GM18909 (cell line): Measurements from ENCODE around the gene RIBC2.
"Not testable (repeated sequence)": the region's sequence is repeated elsewhere in the genome, so short reads cannot be mapped to it uniquely, and the experiment has no call there.

Source experiments
- ATAC-seq: cut with Tn5 transposase; IDR thresholded peaks from one replicate; pipeline ENCODE4 v1.9.1; 2021; ENCODE audit warnings: mild to moderate bottlenecking; ENCODE audit not compliant: unreplicated experiment, poor library complexity

Gene RIBC2

GRCh38 chr22:45447596-45447995, 34.1 kb downstream of the RIBC2 start:
- ATAC-seq = not testable (repeated sequence)

DNA sequence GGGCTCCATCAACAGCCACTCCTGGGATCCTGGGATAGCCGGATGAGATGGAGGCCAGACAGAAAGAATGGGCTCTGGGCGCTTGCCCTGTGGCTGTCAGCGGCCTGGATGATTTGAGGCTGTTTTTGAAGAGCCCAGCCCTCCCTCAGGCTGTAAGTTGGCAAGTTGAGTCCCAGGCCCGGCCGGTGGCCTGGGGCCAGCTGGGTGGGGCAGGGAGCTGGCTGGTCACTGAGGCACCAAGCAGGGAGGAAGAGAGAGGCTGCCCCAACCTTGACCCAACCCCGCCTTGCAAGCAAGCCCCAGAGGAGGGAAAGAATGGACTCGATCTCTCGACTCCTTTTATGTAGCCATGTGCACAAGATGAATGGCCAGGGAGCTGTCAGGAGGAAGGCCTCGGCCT, 34.9 kb downstream of the RIBC2 start:
- no peak for ATAC-seq

- ATAC-seq = not testable (repeated sequence)
These were observed 35.9 kb downstream of the RIBC2 start for GRCh38 chr22:45449442-45449841.

DNA sequence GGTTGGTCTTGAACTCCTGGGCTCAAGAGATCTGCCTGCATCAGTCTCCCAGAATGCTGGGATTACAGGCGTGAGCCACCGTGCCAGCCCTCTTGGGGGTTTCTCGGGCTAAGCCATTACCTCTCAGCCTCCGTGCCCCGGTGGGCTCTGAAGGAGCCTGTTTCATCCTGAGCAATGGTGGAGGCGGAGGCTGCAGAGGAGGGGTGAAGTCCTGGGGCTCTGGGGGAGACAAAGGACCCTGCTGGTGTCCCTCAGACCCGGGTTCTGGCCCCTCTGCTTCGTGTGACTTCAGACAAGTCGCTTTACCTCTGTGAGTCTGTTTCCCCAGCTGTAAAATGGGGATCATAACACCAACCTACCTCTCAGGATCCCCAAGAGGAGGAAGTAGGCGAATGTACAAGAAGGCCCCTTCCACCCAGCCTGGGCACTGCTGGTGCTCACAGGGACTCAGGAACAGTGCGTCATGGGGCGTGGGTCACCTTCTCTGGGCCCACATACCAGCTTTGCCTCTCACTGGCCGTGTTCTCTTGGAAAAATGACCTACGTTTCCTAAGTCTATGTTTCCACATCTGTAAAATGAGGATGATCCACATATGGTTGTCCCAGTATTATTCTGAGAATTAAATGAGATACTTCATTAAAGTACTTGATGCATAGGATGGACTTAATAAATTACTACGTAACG, 36.8 kb downstream of the RIBC2 start:
- no peak for ATAC-seq

GRCh38 chr22:45450921-45451651, 37.6 kb downstream of the RIBC2 start:
- no peak for ATAC-seq

DNA sequence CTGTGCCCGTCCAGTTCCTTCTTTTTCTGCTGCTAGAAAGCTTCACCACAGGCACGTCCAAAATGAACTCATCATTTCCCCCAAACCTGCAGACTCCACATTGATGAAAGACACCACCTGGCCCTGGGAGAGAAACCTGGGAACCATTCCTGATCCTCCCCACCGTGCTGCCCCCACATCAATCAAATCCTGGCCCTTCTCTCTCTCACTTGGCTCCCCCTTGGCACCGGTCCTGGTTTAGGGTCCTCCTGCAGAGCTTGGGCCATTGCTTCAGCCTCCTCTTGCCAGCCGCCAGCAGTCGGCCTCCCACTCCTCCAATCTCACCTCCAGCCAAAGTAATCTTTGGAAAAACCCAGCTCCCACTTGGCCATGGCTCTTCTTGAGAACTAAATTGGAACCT, 38.5 kb downstream of the RIBC2 start:
- ATAC-seq = no peak

DNA sequence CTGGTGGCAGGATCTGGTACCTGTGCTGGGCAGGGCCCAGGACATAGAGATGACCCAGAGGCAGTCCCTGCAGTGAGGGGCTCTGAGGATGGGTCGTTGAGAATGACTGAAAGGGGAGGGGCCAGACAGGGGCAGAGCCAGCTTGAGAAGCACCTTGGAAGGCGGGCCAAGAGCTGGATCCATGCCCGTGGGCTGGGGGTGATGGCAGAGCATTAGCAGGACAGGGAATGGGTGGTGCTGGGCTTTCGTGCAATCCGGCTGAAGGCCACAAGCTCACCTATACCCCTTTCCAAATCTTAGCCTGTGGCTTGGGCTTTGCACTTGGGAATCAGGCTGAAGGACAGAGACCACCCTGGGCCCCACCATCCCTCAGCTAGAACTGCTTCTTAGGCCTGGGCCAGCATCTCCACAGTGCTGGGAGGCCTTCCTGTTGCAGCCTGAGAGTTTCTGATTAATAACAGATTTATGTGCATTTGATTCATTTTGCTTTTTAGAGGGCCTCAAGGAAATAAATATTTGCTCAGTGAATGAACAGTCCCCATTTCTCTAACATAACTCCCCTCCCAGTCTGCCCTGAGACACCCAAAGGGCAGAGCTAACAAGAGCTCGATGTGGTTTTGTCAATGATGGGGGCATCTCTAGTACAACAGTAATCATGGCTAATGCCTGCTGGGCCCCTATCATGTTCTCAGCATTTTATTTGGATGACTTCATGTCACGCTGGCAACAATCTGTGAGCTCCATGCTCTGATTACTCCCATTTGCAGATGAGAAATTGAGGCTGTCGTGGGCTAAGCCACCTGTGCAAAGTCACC, 39.3 kb downstream of the RIBC2 start:
- ATAC-seq = no peak

- no peak for ATAC-seq
These were observed 40.3 kb downstream of the RIBC2 start for GRCh38 chr22:45453764-45454163.

DNA sequence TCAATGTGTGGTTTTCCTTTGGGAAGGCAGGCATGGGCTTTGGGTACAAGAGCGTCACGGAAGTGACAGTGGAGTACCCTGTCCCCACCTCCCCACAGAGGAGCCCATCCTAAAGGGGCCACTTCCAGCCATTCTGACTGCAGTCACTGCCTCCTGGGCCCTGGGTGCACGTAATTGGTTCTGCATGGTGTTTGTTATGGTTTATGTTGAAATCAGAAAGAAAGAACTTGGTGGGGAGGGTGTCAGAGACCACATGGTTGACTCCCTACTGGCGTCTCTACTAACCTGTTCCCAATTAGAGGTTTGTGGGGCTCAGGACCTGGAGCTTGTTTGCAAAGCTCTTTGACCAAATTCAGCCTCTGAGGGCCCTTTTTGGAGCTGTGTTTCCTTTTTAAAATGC, 40.8 kb downstream of the RIBC2 start:
- no peak for ATAC-seq

DNA sequence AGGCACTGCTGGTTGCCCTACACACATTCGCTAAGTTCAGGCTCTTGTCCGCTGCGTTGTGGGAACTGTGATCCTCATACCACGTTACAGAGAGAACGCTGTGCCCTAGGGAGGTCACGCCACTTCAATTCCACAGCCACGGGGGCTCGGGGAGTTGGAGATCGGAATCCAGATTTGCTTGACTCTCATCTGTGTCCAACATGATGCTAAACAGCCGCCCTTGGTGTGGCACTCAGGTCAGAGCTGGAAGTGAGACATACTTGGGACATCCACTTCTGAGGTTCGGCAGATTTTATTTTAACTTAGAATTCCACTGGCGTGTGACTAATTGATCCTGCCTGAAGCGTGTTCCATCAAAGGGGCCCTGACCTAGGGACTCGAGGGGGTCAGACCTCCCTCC, 41.7 kb downstream of the RIBC2 start:
- no peak for ATAC-seq

DNA sequence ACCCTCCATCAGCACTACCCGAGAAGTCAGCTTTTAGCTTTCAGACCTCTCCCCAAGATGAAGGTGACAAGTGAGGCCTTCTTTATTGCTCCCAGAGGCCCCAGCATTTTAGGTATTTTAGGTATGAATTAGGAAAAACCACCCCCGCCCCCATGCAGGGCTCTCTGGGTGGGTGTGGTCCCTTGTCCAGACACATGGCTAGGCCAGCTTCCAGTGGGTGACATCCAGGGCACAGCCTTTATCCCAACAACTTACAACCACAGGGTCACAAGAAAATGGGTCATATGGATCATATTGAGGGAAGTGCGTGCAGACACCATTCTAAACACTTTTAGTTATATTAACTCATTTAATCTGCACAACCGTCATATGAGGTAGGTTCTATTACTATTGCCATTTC, 42.1 kb downstream of the RIBC2 start:
- no peak for ATAC-seq

DNA sequence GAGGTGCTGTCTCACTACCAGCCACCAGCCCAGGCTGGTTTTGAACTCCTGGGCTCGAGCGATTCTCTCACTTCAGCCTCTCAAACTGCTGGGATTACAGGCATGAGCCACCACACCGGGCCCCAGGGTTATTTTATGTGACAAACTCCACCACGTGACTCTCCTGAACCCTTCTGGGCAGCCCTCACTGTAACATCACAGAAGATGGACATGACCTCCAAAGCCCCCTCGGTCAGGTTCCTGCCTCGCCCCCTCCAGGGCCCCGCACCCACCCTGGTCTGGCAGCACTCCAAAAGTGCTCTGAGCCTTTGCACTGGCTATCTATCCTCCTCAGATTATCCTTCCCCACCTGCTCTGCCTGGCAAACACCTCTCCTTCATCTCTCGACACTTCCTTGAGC, 43.3 kb downstream of the RIBC2 start:
- no peak for ATAC-seq

GRCh38 chr22:45458532-45458931, 45.0 kb downstream of the RIBC2 start:
- no peak for ATAC-seq

DNA sequence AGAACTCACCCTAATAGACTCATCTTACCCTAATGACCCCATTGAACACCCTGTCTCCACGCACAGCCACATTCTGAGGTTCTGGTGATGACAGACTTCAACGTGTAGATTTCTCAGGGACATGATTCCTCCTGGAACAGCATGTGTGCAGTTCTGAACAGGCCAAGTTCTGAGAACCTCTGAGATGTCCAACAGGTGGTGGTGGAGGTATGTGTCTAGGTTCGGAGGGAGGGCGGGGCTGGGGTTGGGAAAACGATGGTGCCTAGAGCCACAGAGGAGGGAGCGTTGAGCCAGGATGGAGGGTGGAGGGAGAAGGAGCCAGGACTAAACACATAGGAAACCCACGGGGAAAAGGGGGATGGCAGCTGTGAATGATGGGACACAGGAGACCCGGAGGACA, 45.7 kb downstream of the RIBC2 start:
- no peak for ATAC-seq

DNA sequence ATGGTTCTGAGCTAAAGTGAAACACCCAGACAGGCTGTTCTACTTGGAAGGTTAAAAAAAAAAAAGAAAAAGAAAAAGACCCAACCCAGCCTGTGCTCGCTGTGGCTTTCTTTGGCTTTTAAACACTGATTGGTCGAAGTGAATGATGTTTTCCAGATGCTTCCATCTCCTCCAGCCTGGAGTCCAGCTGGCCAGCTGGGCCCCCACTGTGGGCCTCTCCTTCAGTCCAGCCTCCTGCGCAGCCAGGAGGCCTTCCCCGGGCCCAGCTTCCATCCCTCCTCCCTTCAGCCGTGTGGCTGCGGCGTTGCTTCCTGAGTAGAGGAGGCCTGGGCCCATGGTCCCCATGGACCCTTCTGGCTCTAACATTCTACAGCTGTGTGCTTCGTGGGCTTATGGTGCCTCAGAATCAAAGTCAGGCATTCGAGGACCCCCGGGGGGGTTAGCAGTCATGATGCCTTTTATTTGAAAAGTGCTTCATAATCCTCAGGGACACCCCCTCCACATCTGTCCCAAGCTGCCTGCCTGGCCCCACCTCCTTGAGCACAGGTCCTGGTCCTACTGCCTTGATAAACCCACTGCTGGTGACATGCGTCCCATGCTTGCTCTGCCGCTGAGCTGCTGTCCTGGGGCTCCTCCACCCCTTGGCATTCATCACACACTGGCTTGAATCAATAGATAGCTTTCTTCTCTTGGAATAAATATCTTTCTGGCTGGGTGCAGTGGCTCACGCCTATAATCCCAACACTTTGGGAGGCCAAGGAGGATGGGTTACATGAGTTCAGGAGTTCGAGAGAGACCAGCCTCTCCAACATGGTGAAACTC, 47.0 kb downstream of the RIBC2 start:
- ATAC-seq = no peak

- ATAC-seq = no peak
These were observed 48.7 kb downstream of the RIBC2 start for GRCh38 chr22:45462034-45462655.

DNA sequence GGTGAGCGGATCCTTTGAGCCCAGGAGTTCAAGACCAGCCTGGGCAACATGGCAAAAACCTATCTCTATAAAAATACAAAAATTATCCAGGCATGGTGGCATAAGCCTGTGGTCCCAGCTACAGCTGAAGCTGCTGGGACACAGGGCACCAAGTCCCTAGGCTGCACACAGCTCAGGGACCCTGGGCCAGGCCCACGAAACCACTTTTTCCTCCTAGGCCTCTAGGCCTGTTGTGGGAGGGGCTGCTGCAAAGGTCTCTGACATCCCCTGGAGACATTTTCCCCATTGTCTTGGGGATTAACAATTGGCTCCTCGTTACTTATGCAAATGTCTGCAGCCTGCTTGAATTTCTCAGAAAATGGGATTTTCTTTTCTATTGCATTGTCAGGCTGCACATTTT, 50.2 kb downstream of the RIBC2 start:
- ATAC-seq = not testable (repeated sequence)

DNA sequence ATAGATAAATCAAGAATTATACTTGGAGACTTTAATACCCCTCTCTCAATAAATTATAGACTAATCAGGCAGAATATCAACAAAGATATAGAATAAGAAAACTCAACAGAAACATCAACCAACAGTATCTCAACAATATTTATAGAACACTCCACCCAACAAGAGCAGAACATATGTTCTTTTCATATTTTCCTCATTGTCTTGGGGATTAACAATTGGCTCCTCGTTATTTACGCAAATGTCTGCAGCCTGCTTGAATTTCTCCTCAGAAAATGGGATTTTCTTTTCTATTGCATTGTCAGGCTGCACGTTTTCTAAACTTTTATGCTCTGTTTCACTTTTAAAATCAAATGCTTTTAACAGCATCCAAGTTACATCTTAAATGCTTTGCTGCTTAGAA, 52.1 kb downstream of the RIBC2 start:
- ATAC-seq = no peak

- ATAC-seq = no peak
These were observed 55.4 kb downstream of the RIBC2 start for GRCh38 chr22:45468872-45469271.
